Eye (tissue), 1 donor: ENCODE results near the gene SPPL2C.
A peak's percentile ranks its signal among the peaks of the same experiment; 100 is the strongest.
"Not testable (repeated sequence)": the region's sequence is repeated elsewhere in the genome, so short reads cannot be mapped to it uniquely, and the experiment has no call there.

ENCODE experiments used
- DNase-seq: peaks from one replicate; pipeline ENCODE4 v3.0.0-alpha.2; 2015

SPPL2C gene

GRCh38 chr17:45850468-45850867, 5.8 kb downstream of the SPPL2C start:
- no peak for DNase-seq

- no peak for DNase-seq
Measured at GRCh38 chr17:45851022-45851421, 6.3 kb downstream of the SPPL2C start.

GRCh38 chr17:45851464-45851863, 6.8 kb downstream of the SPPL2C start:
- DNase-seq: no peak

GRCh38 chr17:45851873-45852272, 7.2 kb downstream of the SPPL2C start:
- no peak for DNase-seq

GRCh38 chr17:45852535-45853297, 8.0 kb downstream of the SPPL2C start:
- peak; percentile 87 for DNase-seq

GRCh38 chr17:45854209-45854608, 9.5 kb downstream of the SPPL2C start:
- DNase-seq: no peak

GRCh38 chr17:45855691-45856336, 11.1 kb downstream of the SPPL2C start:
- DNase-seq: no peak

- peak; percentile 76 for DNase-seq
Measured at GRCh38 chr17:45857977-45858708, 13.5 kb downstream of the SPPL2C start.

GRCh38 chr17:45861165-45861564, 16.5 kb downstream of the SPPL2C start:
- no peak for DNase-seq

- not testable (repeated sequence) for DNase-seq
Measured at GRCh38 chr17:45862127-45862526, 17.4 kb downstream of the SPPL2C start.

- no peak for DNase-seq
Measured at GRCh38 chr17:45863857-45864654, 19.4 kb downstream of the SPPL2C start.

- no peak for DNase-seq
Measured at GRCh38 chr17:45867171-45867570, 22.5 kb downstream of the SPPL2C start.

GRCh38 chr17:45867702-45868101, 23.0 kb downstream of the SPPL2C start:
- DNase-seq: no peak

GRCh38 chr17:45868276-45868675, 23.6 kb downstream of the SPPL2C start:
- no peak for DNase-seq

GRCh38 chr17:45869676-45870341, 25.1 kb downstream of the SPPL2C start:
- DNase-seq: no peak

GRCh38 chr17:45870342-45870974, 25.8 kb downstream of the SPPL2C start:
- no peak for DNase-seq

GRCh38 chr17:45871718-45872117, 27.0 kb downstream of the SPPL2C start:
- DNase-seq: no peak

GRCh38 chr17:45873728-45874127, 29.0 kb downstream of the SPPL2C start:
- peak; percentile 63 for DNase-seq

GRCh38 chr17:45874151-45874550, 29.5 kb downstream of the SPPL2C start:
- DNase-seq: no peak

- no peak for DNase-seq
Measured at GRCh38 chr17:45876539-45876938, 31.9 kb downstream of the SPPL2C start.

- DNase-seq: no peak
Measured at GRCh38 chr17:45877467-45877866, 32.8 kb downstream of the SPPL2C start.

- no peak for DNase-seq
Measured at GRCh38 chr17:45883063-45883462, 38.4 kb downstream of the SPPL2C start.
